Activated CD4-positive, alpha-beta memory T cell treated with anti-CD3 and anti-CD28 coated beads, Interleukin-2, amount 10 ng/mL, durations not matched to agents 7 days and 5 days (primary cell): ENCODE results near the gene TMEM39A. TPM values are rescaled to one million over a fixed set of nuclear protein-coding genes. Genes with fewer than 3 reads are reported as not detected.

Experiments used
- CTCF ChIA-PET: fragments of 350-600 bp; sonication (Branson Sonifier 250); formaldehyde crosslinking; loops from one replicate; lab custom pipeline; 2021; ENCODE audit warnings: antibody characterized with exemption, inconsistent platforms; lab: Charles Lee
- POLR2A ChIA-PET: fragments of 350-600 bp; sonication (Branson Sonifier 250); formaldehyde crosslinking; loops from one replicate; lab custom pipeline; 2021; ENCODE audit warnings: antibody characterized with exemption; lab: Charles Lee
- DNase-seq: peaks from one replicate; pipeline ENCODE4 v3.0.0-alpha.2; 2020
- H3K27ac Mint-ChIP-seq: one replicate; pipeline ENCODE4 v1.8.0; 2021; ENCODE audit warnings: mild to moderate bottlenecking, mixed read lengths
- H3K27me3 Mint-ChIP-seq: one replicate; pipeline ENCODE4 v1.8.0; 2021; ENCODE audit warnings: mixed read lengths
- H3K36me3 Mint-ChIP-seq: one replicate; pipeline ENCODE4 v1.8.0; 2021; ENCODE audit warnings: low read depth, mixed read lengths
- H3K4me1 Mint-ChIP-seq: one replicate; pipeline ENCODE4 v1.8.0; 2021; ENCODE audit warnings: mixed read lengths
- H3K4me3 Mint-ChIP-seq: one replicate; pipeline ENCODE4 v1.8.0; 2021; ENCODE audit warnings: mild to moderate bottlenecking, mixed read lengths
- H3K9me3 Mint-ChIP-seq: one replicate; pipeline ENCODE4 v1.8.0; 2021; ENCODE audit warnings: mixed read lengths
- total RNA-seq, 2 experiments: library from RNA; stranded (reverse); gene quantifications; one replicate each; pipeline ENCODE4 v1.2.3, GENCODE V29; 2021

TMEM39A gene, protein sequence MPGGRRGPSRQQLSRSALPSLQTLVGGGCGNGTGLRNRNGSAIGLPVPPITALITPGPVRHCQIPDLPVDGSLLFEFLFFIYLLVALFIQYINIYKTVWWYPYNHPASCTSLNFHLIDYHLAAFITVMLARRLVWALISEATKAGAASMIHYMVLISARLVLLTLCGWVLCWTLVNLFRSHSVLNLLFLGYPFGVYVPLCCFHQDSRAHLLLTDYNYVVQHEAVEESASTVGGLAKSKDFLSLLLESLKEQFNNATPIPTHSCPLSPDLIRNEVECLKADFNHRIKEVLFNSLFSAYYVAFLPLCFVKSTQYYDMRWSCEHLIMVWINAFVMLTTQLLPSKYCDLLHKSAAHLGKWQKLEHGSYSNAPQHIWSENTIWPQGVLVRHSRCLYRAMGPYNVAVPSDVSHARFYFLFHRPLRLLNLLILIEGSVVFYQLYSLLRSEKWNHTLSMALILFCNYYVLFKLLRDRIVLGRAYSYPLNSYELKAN
- total RNA-seq, result 10 to 100 TPM; 42.7 to 42.8 TPM

GRCh38 chr3:119463171-119464169 is at the start of gene TMEM39A:
Gene TMEM39A, minus strand, starts transcription at chr3:119463615. Its CDS starts 1,541 bp downstream, at chr3:119462074.
- no peaks in the 10 kb centered on the region for H3K9me3 Mint-ChIP-seq
- H3K36me3 Mint-ChIP-seq, result peaks cover 35% of the 10 kb centered on the region
- H3K4me3 Mint-ChIP-seq, result peak within 1 kb of the TSS; percentile 97
- DNase-seq, result peak; percentile 99
- peak within 1 kb of the TSS; percentile 96 for H3K27ac Mint-ChIP-seq
- peaks cover 54% of the 10 kb centered on the region for H3K4me1 Mint-ChIP-seq
- CTCF ChIA-PET, result interaction anchor here (0.7 to 2.2 kb wide), 11 partner anchors 31 to 222 kb away, joined by 3 to 12 read pairs (median 5); partner anchors contain the start of genes CD80, COX17 and TIMMDC1
- no peaks in the 10 kb centered on the region for H3K27me3 Mint-ChIP-seq
- POLR2A ChIA-PET, result interaction anchor here (0.8 to 9.9 kb wide), 33 partner anchors 9 to 631 kb away, joined by 3 to 235 read pairs (median 6); partner anchors contain the start of genes ADPRH, ARHGAP31, B4GALT4 and CD80

- Mint-ChIP-seq H3K9me3 (no peaks in the 10 kb centered on the region), H3K27me3 (no peaks in the 10 kb centered on the region), H3K36me3 (peaks cover 70% of the 10 kb centered on the region), H3K4me1 (peaks cover 35% of the 10 kb centered on the region), H3K4me3 (no peak overlapping the region), H3K27ac (no peak overlapping the region)
- ChIA-PET CTCF (no interaction called here), POLR2A (interaction anchor here (1.1 to 1.5 kb wide), 2 partner anchors 13 to 270 kb away, joined by 3 read pairs; partner anchors contain the start of gene B4GALT4)
- DNase-seq, result no peak
Measured at GRCh38 chr3:119510690-119511089, 47.3 kb upstream of the TMEM39A start.

DNA sequence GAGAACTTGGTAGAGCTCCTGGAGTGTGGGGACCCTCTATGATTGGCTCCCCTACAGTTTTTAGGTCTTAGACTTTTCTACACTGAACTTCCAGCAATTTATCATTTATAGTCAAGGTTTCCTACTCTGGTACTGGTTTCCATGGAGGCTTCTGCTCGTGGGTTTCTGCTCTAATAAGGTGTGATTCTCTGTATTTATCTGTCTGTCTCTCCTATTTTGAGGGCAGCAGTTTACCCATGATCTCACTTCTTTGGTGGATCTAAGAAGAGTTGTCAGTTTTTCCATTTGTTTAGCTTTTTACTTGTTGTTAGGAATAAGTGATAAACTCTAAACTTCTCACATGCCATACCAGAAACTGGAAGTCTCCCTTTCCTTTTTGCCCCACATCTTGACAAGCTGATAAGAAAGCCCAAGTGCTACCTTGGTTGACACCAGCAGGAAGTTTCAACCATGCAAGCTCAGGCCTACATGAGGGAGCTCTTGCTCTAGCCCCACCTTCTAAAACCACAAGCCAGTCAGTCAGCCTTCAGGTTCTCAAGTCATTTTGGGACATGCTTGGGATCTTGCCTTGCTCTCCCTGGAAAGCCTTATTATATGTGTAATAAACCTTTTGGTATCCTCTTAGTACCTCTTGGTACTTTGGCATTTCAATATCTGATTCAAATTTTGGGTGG is 44.9 kb upstream of the TMEM39A start:
- Mint-ChIP-seq H3K4me1 (peaks cover 40% of the 10 kb centered on the region), H3K4me3 (peak overlapping the region; percentile 23), H3K36me3 (peaks cover 64% of the 10 kb centered on the region), H3K27me3 (no peaks in the 10 kb centered on the region), H3K27ac (peak overlapping the region; percentile 87), H3K9me3 (no peaks in the 10 kb centered on the region)
- POLR2A ChIA-PET, result interaction anchor here (0.6 to 3.1 kb wide), 11 partner anchors 8 to 169 kb away, joined by 3 to 46 read pairs (median 4); partner anchors contain the start of genes COX17, TIMMDC1 and TMEM39A
- CTCF ChIA-PET, result interaction anchor here (1.0 to 2.4 kb wide), 5 partner anchors 10 to 51 kb away, joined by 3 to 6 read pairs (median 5); partner anchors contain the start of genes CD80, TIMMDC1 and TMEM39A
- DNase-seq, result peak; percentile 50

- peaks cover 58% of the 10 kb centered on the region for H3K36me3 Mint-ChIP-seq
- no peak for DNase-seq
- no peaks in the 10 kb centered on the region for H3K9me3 Mint-ChIP-seq
- peak overlapping the region; percentile 87 for H3K27ac Mint-ChIP-seq
- H3K4me1 Mint-ChIP-seq, result peaks cover 42% of the 10 kb centered on the region
- H3K27me3 Mint-ChIP-seq, result no peaks in the 10 kb centered on the region
- peak overlapping the region; percentile 78 for H3K4me3 Mint-ChIP-seq
- CTCF ChIA-PET, result interaction anchor here (1.8 to 2.4 kb wide), 3 partner anchors 9 to 52 kb away, joined by 5 to 6 read pairs (median 5); partner anchors contain the start of genes CD80, TIMMDC1 and TMEM39A
- POLR2A ChIA-PET, result interaction anchor here (1.3 to 3.1 kb wide), 7 partner anchors 8 to 50 kb away, joined by 4 to 46 read pairs (median 7); partner anchors contain the start of genes TIMMDC1 and TMEM39A
Measured at GRCh38 chr3:119507404-119507803, 44.0 kb upstream of the TMEM39A start.

- DNase-seq, result no peak
- Mint-ChIP-seq H3K4me3 (peak overlapping the region; percentile 78), H3K27me3 (no peaks in the 10 kb centered on the region), H3K27ac (peak overlapping the region; percentile 87), H3K4me1 (peaks cover 45% of the 10 kb centered on the region), H3K36me3 (peaks cover 57% of the 10 kb centered on the region), H3K9me3 (no peaks in the 10 kb centered on the region)
- CTCF ChIA-PET, result interaction anchor here (1.8 to 2.4 kb wide), 3 partner anchors 9 to 53 kb away, joined by 5 to 6 read pairs (median 5); partner anchors contain the start of genes CD80, TIMMDC1 and TMEM39A
- POLR2A ChIA-PET, result interaction anchor here (0.7 to 3.1 kb wide), 5 partner anchors 8 to 313 kb away, joined by 3 to 46 read pairs (median 9); partner anchors contain the start of genes TIMMDC1 and TMEM39A
Measured at GRCh38 chr3:119506631-119507030, 43.2 kb upstream of the TMEM39A start.

- Mint-ChIP-seq H3K27ac (peak overlapping the region; percentile 33), H3K36me3 (peaks cover 26% of the 10 kb centered on the region), H3K4me1 (peaks cover 51% of the 10 kb centered on the region), H3K9me3 (no peaks in the 10 kb centered on the region), H3K27me3 (no peaks in the 10 kb centered on the region), H3K4me3 (no peak overlapping the region)
- POLR2A ChIA-PET, result interaction anchor here (1.4 to 9.6 kb wide), 3 partner anchors 35 to 59 kb away, joined by 3 to 235 read pairs (median 12); partner anchors contain the start of genes POGLUT1 and TMEM39A
- CTCF ChIA-PET, result interaction anchor here (1.3 to 2.0 kb wide), 2 partner anchors 180 to 260 kb away, joined by 4 read pairs; partner anchors contain the start of gene B4GALT4
- no peak for DNase-seq
Measured at GRCh38 chr3:119500901-119501300, 37.5 kb upstream of the TMEM39A start.

- peak overlapping the region; percentile 51 for H3K4me3 Mint-ChIP-seq
- H3K27me3 Mint-ChIP-seq, result no peaks in the 10 kb centered on the region
- CTCF ChIA-PET, result interaction anchor here (1.3 to 3.0 kb wide), 4 partner anchors 31 to 259 kb away, joined by 4 to 10 read pairs (median 6); partner anchors contain the start of genes B4GALT4 and POGLUT1
Measured at GRCh38 chr3:119500265-119500664, 36.9 kb upstream of the TMEM39A start.

DNA sequence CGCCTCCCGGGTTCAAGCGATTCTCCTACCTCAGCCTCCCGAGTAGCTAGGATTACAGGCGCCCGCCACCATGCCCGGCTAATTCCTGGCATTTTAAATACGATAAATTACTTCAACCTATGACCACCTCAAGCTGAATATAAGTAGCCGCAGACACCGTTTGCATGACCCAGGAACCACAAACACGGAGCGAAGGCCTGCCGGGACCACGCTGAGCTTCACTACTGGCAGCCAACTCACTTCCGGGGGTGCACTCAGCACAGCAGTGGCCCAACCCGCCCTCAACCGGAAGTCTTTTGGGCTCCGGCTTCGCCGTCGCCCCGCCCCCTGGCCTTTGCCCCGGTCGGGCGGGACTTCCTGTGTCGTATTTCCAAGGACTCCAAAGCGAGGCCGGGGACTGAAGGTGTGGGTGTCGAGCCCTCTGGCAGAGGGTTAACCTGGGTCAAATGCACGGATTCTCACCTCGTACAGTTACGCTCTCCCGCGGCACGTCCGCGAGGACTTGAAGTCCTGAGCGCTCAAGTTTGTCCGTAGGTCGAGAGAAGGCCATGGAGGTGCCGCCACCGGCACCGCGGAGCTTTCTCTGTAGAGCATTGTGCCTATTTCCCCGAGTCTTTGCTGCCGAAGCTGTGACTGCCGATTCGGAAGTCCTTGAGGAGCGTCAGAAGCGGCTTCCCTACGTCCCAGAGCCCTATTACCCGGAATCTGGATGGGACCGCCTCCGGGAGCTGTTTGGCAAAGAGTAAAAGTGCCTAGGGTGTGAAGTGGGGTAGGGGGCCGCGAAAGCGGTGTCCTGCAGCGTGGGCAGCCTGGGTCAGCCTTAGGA is 35.0 kb upstream of the TMEM39A start, which contains the start of gene TIMMDC1:
Gene TIMMDC1, plus strand, starts transcription at position 362 of the 826 bp plus-strand sequence. Its CDS starts 187 bp downstream, at position 549.
- peak within 1 kb of the TSS; percentile 96 for H3K27ac Mint-ChIP-seq
- H3K36me3 Mint-ChIP-seq, result peaks cover 11% of the 10 kb centered on the region
- no peaks in the 10 kb centered on the region for H3K9me3 Mint-ChIP-seq
- DNase-seq, result peak; percentile 98
- H3K27me3 Mint-ChIP-seq, result no peaks in the 10 kb centered on the region
- CTCF ChIA-PET, result interaction anchor here (0.5 to 3.0 kb wide), 11 partner anchors 9 to 321 kb away, joined by 3 to 12 read pairs (median 6); partner anchors contain the start of genes B4GALT4, POGLUT1 and TMEM39A
- POLR2A ChIA-PET, result interaction anchor here (0.8 to 9.6 kb wide), 27 partner anchors 9 to 1099 kb away, joined by 3 to 235 read pairs (median 5); partner anchors contain the start of genes ADPRH, B4GALT4, CD80 and COX17
- peak within 1 kb of the TSS; percentile 99 for H3K4me3 Mint-ChIP-seq
- peaks cover 45% of the 10 kb centered on the region for H3K4me1 Mint-ChIP-seq

More at GRCh38 chr3:119500265-119500664, 36.9 kb upstream of the TMEM39A start:
- H3K4me1 Mint-ChIP-seq, result peaks cover 49% of the 10 kb centered on the region
- no peak for DNase-seq
- H3K36me3 Mint-ChIP-seq, result peaks cover 21% of the 10 kb centered on the region
- peak overlapping the region; percentile 33 for H3K27ac Mint-ChIP-seq
- POLR2A ChIA-PET, result interaction anchor here (1.4 to 9.6 kb wide), 5 partner anchors 8 to 60 kb away, joined by 3 to 235 read pairs (median 32); partner anchors contain the start of genes CD80, POGLUT1 and TMEM39A
- H3K9me3 Mint-ChIP-seq, result no peaks in the 10 kb centered on the region

DNA sequence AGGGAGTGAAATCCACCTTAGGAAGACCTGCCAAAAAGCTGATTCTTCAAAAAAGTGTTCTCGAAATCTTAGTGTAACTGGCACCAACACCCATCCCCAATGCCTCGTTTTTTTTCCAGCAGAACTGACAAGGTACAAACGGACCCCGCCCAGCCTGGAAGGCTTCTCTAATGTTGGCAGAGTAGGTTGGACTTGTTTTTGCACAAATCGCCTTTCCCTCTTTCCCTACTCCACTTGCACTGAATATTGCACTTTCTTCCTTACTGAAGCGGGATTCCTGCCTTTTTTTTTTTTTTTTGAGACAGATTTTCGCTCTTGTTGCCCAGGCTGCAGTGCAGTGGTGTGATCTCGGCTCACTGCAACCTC is 34.4 kb upstream of the TMEM39A start:
- no peaks in the 10 kb centered on the region for H3K27me3 Mint-ChIP-seq
- H3K4me1 Mint-ChIP-seq, result peaks cover 45% of the 10 kb centered on the region
- H3K36me3 Mint-ChIP-seq, result peaks cover 15% of the 10 kb centered on the region
- POLR2A ChIA-PET, result interaction anchor here (0.8 to 9.6 kb wide), 24 partner anchors 9 to 1100 kb away, joined by 3 to 235 read pairs (median 5); partner anchors contain the start of genes B4GALT4, CD80, COX17 and GSK3B
- no peak for DNase-seq
- peak overlapping the region; percentile 99 for H3K4me3 Mint-ChIP-seq
- CTCF ChIA-PET, result interaction anchor here (0.5 to 3.0 kb wide), 10 partner anchors 9 to 321 kb away, joined by 3 to 12 read pairs (median 6); partner anchors contain the start of genes POGLUT1 and TMEM39A
- H3K9me3 Mint-ChIP-seq, result no peaks in the 10 kb centered on the region
- H3K27ac Mint-ChIP-seq, result peak overlapping the region; percentile 96

DNA sequence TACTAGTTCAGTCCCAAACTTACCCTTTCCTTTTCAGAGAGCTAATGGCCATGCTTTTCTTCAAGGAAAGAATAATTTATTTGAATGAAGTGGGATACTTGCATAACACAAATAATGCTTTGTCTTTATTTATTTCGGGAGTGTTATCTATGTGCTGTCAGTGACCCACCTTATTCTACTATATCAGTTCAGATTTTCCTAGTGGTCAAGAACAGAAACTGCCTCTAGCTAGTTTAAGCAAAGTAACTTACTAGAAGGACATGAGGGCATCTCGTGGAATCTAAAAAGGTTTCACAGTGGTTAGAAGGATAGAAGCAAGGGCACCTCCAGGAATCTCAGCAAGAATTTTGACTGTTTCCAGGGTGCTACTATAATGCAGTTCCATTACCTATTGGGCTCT is 31.2 kb upstream of the TMEM39A start:
- CTCF ChIA-PET, result interaction anchor here (0.7 to 1.2 kb wide), 4 partner anchors 25 to 613 kb away, joined by 3 to 5 read pairs (median 4); partner anchors contain the start of genes POGLUT1 and TMEM39A
- Mint-ChIP-seq H3K27me3 (no peaks in the 10 kb centered on the region), H3K36me3 (peaks cover 32% of the 10 kb centered on the region), H3K4me3 (no peak overlapping the region), H3K4me1 (peaks cover 25% of the 10 kb centered on the region), H3K27ac (no peak overlapping the region), H3K9me3 (no peaks in the 10 kb centered on the region)
- POLR2A ChIA-PET, result interaction anchor here (1.0 to 9.6 kb wide), 2 partner anchors 13 to 29 kb away, joined by 4 to 235 read pairs; partner anchors contain the start of genes POGLUT1 and TMEM39A
- DNase-seq, result no peak
